SU-DHL-6 (cell line): Measurements from ENCODE around the gene PXT1.
A peak's percentile ranks its signal among the peaks of the same experiment; 100 is the strongest.

Experiments
- H2AFZ ChIP-seq: fragments of 200-600 bp; sonication (generic); 2 replicates; pipeline ENCODE4 v1.6.1; 2014; ENCODE audit warnings: low read depth, mild to moderate bottlenecking, moderate library complexity, mixed read lengths, antibody characterized with exemption, low read length; ENCODE audit not compliant: severe bottlenecking
- H3F3A ChIP-seq: fragments of 200-600 bp; shearing (Covaris generic); 2 replicates; pipeline ENCODE4 v1.6.0; 2016; ENCODE audit warnings: antibody characterized with exemption, mild to moderate bottlenecking; ENCODE audit not compliant: insufficient read depth
- H3K27ac ChIP-seq: fragments of 200-600 bp; sonication (generic); 2 replicates; pipeline ENCODE4 v1.5.1; 2016; ENCODE audit warnings: low read depth, mild to moderate bottlenecking, low read length, moderate library complexity, mixed read lengths
- H3K27me3 ChIP-seq: fragments of 200-600 bp; sonication (generic), shearing (Covaris generic); 2 replicates; pipeline ENCODE4 v1.6.0; 2014; ENCODE audit warnings: mild to moderate bottlenecking, low read length
- H3K36me3 ChIP-seq: fragments of 200-600 bp; sonication (generic); 2 replicates; pipeline ENCODE4 v1.6.1; 2014; ENCODE audit warnings: mild to moderate bottlenecking, low read length, mixed read lengths
- H3K4me2 ChIP-seq: fragments of 300-600, 200-600 bp; shearing (Covaris generic), sonication (generic); 2 replicates; pipeline ENCODE4 v1.6.0; 2014; ENCODE audit warnings: low read length, low read depth, mild to moderate bottlenecking; ENCODE audit not compliant: poor library complexity, severe bottlenecking
- H3K4me3 ChIP-seq: fragments of 200-600 bp; sonication (generic); 2 replicates; pipeline ENCODE4 v1.5.1; 2014; ENCODE audit warnings: antibody characterized with exemption, low read length, mild to moderate bottlenecking, mixed read lengths; ENCODE audit not compliant: insufficient read depth, poor library complexity, severe bottlenecking
- H3K79me2 ChIP-seq: fragments of 200-600 bp; sonication (generic); 2 replicates; pipeline ENCODE4 v1.6.1; 2014; ENCODE audit warnings: mild to moderate bottlenecking, low read length, moderate library complexity; ENCODE audit not compliant: insufficient read depth
- H3K9ac ChIP-seq: fragments of 200-600 bp; sonication (generic); 2 replicates; pipeline ENCODE4 v1.7.0; 2014; ENCODE audit warnings: mild to moderate bottlenecking, low read length
- H3K9me2 ChIP-seq: fragments of 200-600 bp; sonication (generic); replicated peaks from 2 replicates; pipeline ENCODE4 v1.6.1; 2014; ENCODE audit warnings: low read length; ENCODE audit not compliant: insufficient read depth
- H3K9me3 ChIP-seq: fragments of 200-600 bp; sonication (generic); 2 replicates; pipeline ENCODE4 v1.6.1; 2014; ENCODE audit warnings: low read length, mixed read lengths; ENCODE audit not compliant: insufficient read depth
- H4K20me1 ChIP-seq: fragments of 200-600 bp; sonication (generic); 2 replicates; pipeline ENCODE4 v1.6.1; 2014; ENCODE audit warnings: low read depth, mild to moderate bottlenecking, antibody characterized with exemption, low read length, moderate library complexity, mixed read lengths
- EZH2phosphoT487 ChIP-seq: fragments of 200-600 bp; sonication (generic), shearing (Covaris generic); conservative IDR thresholded peaks from 2 replicates; pipeline ENCODE4 v1.6.1; 2018; ENCODE audit warnings: mild to moderate bottlenecking, antibody characterized with exemption, low read length, moderate library complexity, mixed read lengths
- TF ChIP-seq, protein P1 (sequence below): fragments of 200-600 bp; sonication (generic); IDR thresholded peaks from one replicate; pipeline ENCODE4 v1.5.1; 2017; ENCODE audit warnings: antibody characterized with exemption, mild to moderate bottlenecking, low read length, moderate library complexity; ENCODE audit not compliant: insufficient read depth, poor library complexity, severe bottlenecking

The PXT1 gene

GRCh38 chr6:36422714-36423100 lies 19.9 kb downstream of the PXT1 start:
- Histone ChIP-seq H3K4me3 (peak overlapping the region; percentile 40), H3K9me3 (no peaks in the 10 kb centered on the region), H3K36me3 (no peaks in the 10 kb centered on the region), H3K9ac (peak overlapping the region; percentile 62), H3K27ac (peak overlapping the region; percentile 33), H3K79me2 (no peaks in the 10 kb centered on the region), H3K27me3 (no peaks in the 10 kb centered on the region), H2AFZ (peak overlapping the region; percentile 98), H3K9me2 (no peaks in the 10 kb centered on the region), H4K20me1 (no peaks in the 10 kb centered on the region), H3F3A (peaks cover 14% of the 10 kb centered on the region; the same call in 1 of the 2 replicates), H3K4me2 (peak overlapping the region; percentile 67)
- TF ChIP-seq EZH2phosphoT487, result no peak
- TF ChIP-seq, protein P1, sequence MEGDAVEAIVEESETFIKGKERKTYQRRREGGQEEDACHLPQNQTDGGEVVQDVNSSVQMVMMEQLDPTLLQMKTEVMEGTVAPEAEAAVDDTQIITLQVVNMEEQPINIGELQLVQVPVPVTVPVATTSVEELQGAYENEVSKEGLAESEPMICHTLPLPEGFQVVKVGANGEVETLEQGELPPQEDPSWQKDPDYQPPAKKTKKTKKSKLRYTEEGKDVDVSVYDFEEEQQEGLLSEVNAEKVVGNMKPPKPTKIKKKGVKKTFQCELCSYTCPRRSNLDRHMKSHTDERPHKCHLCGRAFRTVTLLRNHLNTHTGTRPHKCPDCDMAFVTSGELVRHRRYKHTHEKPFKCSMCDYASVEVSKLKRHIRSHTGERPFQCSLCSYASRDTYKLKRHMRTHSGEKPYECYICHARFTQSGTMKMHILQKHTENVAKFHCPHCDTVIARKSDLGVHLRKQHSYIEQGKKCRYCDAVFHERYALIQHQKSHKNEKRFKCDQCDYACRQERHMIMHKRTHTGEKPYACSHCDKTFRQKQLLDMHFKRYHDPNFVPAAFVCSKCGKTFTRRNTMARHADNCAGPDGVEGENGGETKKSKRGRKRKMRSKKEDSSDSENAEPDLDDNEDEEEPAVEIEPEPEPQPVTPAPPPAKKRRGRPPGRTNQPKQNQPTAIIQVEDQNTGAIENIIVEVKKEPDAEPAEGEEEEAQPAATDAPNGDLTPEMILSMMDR, result no peak

- TF ChIP-seq, protein P1, result no peak
- TF ChIP-seq EZH2phosphoT487, result no peak
- Histone ChIP-seq H3K36me3 (no peaks in the 10 kb centered on the region), H3K79me2 (no peaks in the 10 kb centered on the region), H3K27ac (no peak overlapping the region), H3F3A (peaks cover 4% of the 10 kb centered on the region; the same call in 1 of the 2 replicates), H2AFZ (no peak overlapping the region), H3K4me2 (no peak overlapping the region), H3K9me3 (no peaks in the 10 kb centered on the region), H3K9ac (no peak overlapping the region), H3K27me3 (no peaks in the 10 kb centered on the region), H3K4me3 (no peak overlapping the region), H4K20me1 (no peaks in the 10 kb centered on the region), H3K9me2 (no peaks in the 10 kb centered on the region)
These were observed 23.3 kb downstream of the PXT1 start for GRCh38 chr6:36419310-36419709.

GRCh38 chr6:36418558-36418957 lies 24.1 kb downstream of the PXT1 start:
- H3K27ac ChIP-seq, result no peak overlapping the region
- no peaks in the 10 kb centered on the region for H4K20me1 ChIP-seq
- 0 out of 2 replicates have a peak, but pooled peaks cover 2% of the 10 kb centered on the region for H3K9me3 ChIP-seq
- no peak overlapping the region for H2AFZ ChIP-seq
- H3K9me2 ChIP-seq, result no peaks in the 10 kb centered on the region
- no peaks in the 10 kb centered on the region for H3K27me3 ChIP-seq
- H3K79me2 ChIP-seq, result no peaks in the 10 kb centered on the region
- H3K9ac ChIP-seq, result no peak overlapping the region
- H3F3A ChIP-seq, result peaks cover 4% of the 10 kb centered on the region; the same call in 1 of the 2 replicates
- H3K4me3 ChIP-seq, result no peak overlapping the region
- no peak overlapping the region for H3K4me2 ChIP-seq
- TF ChIP-seq, protein P1, result no peak
- TF ChIP-seq EZH2phosphoT487, result no peak
- H3K36me3 ChIP-seq, result no peaks in the 10 kb centered on the region

GRCh38 chr6:36414481-36414880 lies 28.2 kb downstream of the PXT1 start:
- H3K9me3 ChIP-seq, result 0 out of 2 replicates have a peak, but pooled peaks cover 6% of the 10 kb centered on the region
- H3K36me3 ChIP-seq, result no peaks in the 10 kb centered on the region
- no peaks in the 10 kb centered on the region for H3K9me2 ChIP-seq
- H2AFZ ChIP-seq, result no peak overlapping the region
- H3K79me2 ChIP-seq, result no peaks in the 10 kb centered on the region
- no peaks in the 10 kb centered on the region for H4K20me1 ChIP-seq
- H3K27ac ChIP-seq, result no peak overlapping the region
- TF ChIP-seq EZH2phosphoT487, result no peak
- TF ChIP-seq, protein P1, result no peak
- H3K9ac ChIP-seq, result no peak overlapping the region
- no peak overlapping the region for H3K4me3 ChIP-seq
- H3K27me3 ChIP-seq, result no peaks in the 10 kb centered on the region
- no peaks in the 10 kb centered on the region for H3F3A ChIP-seq
- H3K4me2 ChIP-seq, result no peak overlapping the region
